ENCODE results near the gene GLCE. TPM values are rescaled to one million over a fixed set of nuclear protein-coding genes. Genes with fewer than 3 reads are reported as not detected.

Gene GLCE
- total and polyA plus RNA-seq, 10 of the 15 experiments (the other 5 are each of a cell fraction or from before 2014, with no cell fraction given), result 2.1 to 11.9 (median 2.9) TPM

GRCh38 chr15:69189157-69189556 lies 28.7 kb downstream of the GLCE start (continued):
- TF ChIP-seq, protein P1, sequence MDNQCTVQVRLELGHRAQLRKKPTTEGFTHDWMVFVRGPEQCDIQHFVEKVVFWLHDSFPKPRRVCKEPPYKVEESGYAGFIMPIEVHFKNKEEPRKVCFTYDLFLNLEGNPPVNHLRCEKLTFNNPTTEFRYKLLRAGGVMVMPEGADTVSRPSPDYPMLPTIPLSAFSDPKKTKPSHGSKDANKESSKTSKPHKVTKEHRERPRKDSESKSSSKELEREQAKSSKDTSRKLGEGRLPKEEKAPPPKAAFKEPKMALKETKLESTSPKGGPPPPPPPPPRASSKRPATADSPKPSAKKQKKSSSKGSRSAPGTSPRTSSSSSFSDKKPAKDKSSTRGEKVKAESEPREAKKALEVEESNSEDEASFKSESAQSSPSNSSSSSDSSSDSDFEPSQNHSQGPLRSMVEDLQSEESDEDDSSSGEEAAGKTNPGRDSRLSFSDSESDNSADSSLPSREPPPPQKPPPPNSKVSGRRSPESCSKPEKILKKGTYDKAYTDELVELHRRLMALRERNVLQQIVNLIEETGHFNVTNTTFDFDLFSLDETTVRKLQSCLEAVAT (IDR thresholded peaks at IDR 0.05), result no peak
- TF ChIP-seq ATF7 (IDR thresholded peaks at IDR 0.05; ENCODE audit: low read depth) (no peak), STAT1 (conservative IDR thresholded peaks at IDR 0.05) (no peak)

- H3K4me3 ChIP-seq, result no peak overlapping the region
- H3K27ac ChIP-seq (ENCODE audit: control insufficient read depth, insufficient read depth), result no peak overlapping the region
- SMC1A ChIA-PET (ENCODE audit: uncharacterized antibody, unreplicated experiment), result no interaction called here
- no peak overlapping the region for H2AFZ ChIP-seq (ENCODE audit: control insufficient read depth, low read depth, low read length)
- in situ Hi-C loops (cut with MboI), result no loop called here
- no TSS peak for BruUV-seq (replicated peaks)
- POLR2A ChIA-PET, result no interaction called here
- H3K4me2 ChIP-seq (ENCODE audit: control insufficient read depth, insufficient read depth), result no peak overlapping the region
- no peak for DNase-seq (ENCODE audit: low read depth, low spot score)
- H3K9ac ChIP-seq (ENCODE audit: control insufficient read depth, insufficient read depth, low read length), result no peak overlapping the region
- RAD21 ChIA-PET (ENCODE audit: unreplicated experiment), result no interaction called here
- H4K20me1 ChIP-seq (ENCODE audit: control insufficient read depth, insufficient read depth), result no peaks in the 10 kb centered on the region
- TF ChIP-seq TCF12 (IDR thresholded peaks at IDR 0.05; ENCODE audit: low read depth, low read length) (no peak), SMAD5 (IDR thresholded peaks at IDR 0.05; ENCODE audit: low read depth) (no peak), RUNX3 (IDR thresholded peaks at IDR 0.05; ENCODE audit: low read length) (no peak), NBN (IDR thresholded peaks at IDR 0.05) (no peak), CBX3 (IDR thresholded peaks at IDR 0.05; ENCODE audit: borderline replicate concordance, low read depth) (no peak)
- no peaks in the 10 kb centered on the region for H3K36me3 ChIP-seq (ENCODE audit: control insufficient read depth in 2 of 2, insufficient read depth in 2 of 2, low read length in 1 of 2)
- no peaks in the 10 kb centered on the region; the same call in 1 of the 2 replicates for H3K4me1 ChIP-seq (ENCODE audit: control insufficient read depth, insufficient read depth, low read length)
- FAIRE-seq, result no peak
- no peaks in the 10 kb centered on the region for H3K79me2 ChIP-seq (ENCODE audit: control insufficient read depth, insufficient read depth, low read length)
- intact Hi-C loops (cut with micrococcal nuclease; ENCODE audit: unreplicated experiment), result no loop called here
- no peaks in the 10 kb centered on the region for H3K9me3 ChIP-seq (replicated peaks; ENCODE audit: control insufficient read depth, insufficient read depth, low read length)
- CTCF ChIA-PET, result no interaction called here
- H3K27me3 ChIP-seq (replicated peaks in 1 of 2; ENCODE audit: control insufficient read depth in 2 of 2, insufficient read depth in 2 of 2, low read length in 1 of 2), result no peaks in the 10 kb centered on the region
- ATAC-seq, result no peak
Measured at GRCh38 chr15:69190091-69190490, 29.7 kb downstream of the GLCE start.

All from GM12878 (cell line).